Left ventricle myocardium inferior (tissue), 1 donor: ENCODE results near the gene NKD1. TPM values are rescaled to one million over a fixed set of nuclear protein-coding genes. Genes with fewer than 3 reads are reported as not detected.

ENCODE experiments used
- DNase-seq: peaks from one replicate; pipeline ENCODE4 v3.0.0-alpha.2; 2020
- H3K27ac ChIP-seq: fragments of 200-600 bp; replicated peaks from 2 replicates; pipeline ENCODE4 v1.8.0; 2021
- H3K27me3 ChIP-seq: fragments of 200-600 bp; 2 replicates; pipeline ENCODE4 v1.8.0; 2021; ENCODE audit warnings: low read depth
- H3K36me3 ChIP-seq: fragments of 200-600 bp; 2 replicates; pipeline ENCODE4 v1.8.0; 2021
- H3K4me1 ChIP-seq: fragments of 200-600 bp; 2 replicates; pipeline ENCODE4 v1.8.0; 2021
- H3K4me3 ChIP-seq: fragments of 200-600 bp; 2 replicates; pipeline ENCODE4 v1.8.0; 2021; ENCODE audit warnings: mild to moderate bottlenecking, moderate library complexity
- H3K9me3 ChIP-seq: fragments of 200-600 bp; replicated peaks from 2 replicates; pipeline ENCODE4 v1.8.0; 2021
- intact Hi-C: fragments of 100-400 bp; cut with micrococcal nuclease; formaldehyde crosslinking; loops from one replicate; pipeline ENCODE4 v1.11.0; 2022
- total RNA-seq: library from RNA; stranded (reverse); fragmentation: NEBNext Ultra II Directional; extraction: Animal tissue kit (Norgen Biotek cat#: 25700); gene quantifications from one replicate; pipeline ENCODE4 v1.2.1, GENCODE V29; 2021
- TF ChIP-seq, protein P1 (sequence below): fragments of 200-600 bp; IDR thresholded peaks from 2 replicates; pipeline ENCODE4 v1.8.0; 2021; ENCODE audit warnings: antibody characterized with exemption, mild to moderate bottlenecking, borderline replicate concordance
- donor health status: DM: no; HTN: yes; CAD: no; lungs with severe emphysema.

The NKD1 gene
- total RNA-seq, 1 donor from 2014 or later: 1.5 TPM

DNA sequence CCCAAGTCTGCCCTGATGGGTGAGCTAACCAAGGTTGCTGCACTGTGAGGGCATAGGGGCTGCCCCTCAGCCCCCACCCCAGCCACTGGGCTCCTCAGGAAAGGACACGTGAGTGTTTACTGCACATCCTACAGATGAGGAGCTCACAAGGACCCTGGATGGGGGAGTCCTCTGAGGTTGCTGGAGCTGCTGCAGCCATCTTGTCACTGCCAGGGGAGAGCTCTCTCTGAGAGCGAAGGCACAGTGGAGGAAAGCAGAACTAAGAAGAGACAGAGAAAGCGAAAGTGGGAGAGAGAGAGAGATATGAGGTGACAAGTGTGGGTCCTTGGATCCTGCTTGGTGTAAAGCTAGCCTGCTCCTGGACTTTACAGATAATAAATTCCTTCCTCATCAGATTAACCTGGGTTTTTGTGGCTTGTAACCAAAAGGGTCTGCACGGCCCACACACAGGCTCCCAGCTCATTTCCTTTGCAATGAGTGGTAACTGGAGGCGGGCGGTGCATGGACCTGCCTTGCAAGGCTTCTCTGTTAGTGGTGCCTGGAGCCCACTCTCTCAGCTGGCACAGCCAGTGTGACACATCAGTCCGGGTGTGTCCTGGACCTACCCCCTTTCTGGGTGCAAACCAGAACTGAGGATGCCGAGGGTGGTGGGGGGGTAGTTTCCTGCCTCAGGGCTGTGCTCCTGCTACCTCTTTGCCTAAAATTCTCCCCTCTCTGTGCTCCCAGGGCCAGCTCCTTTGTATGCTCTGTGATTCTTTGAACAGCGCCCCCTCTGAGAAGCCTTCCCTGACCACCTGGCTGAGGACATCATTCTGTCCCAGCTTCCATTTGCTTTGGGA lies 118.7 kb downstream of the NKD1 start:
- intact Hi-C loops: loop anchor here (10.0 kb wide), 1 partner anchor 452 kb away; no protein-coding TSS in a partner anchor
- no peak overlapping the region for H3K27ac ChIP-seq
- DNase-seq: no peak
- TF ChIP-seq, protein P1, sequence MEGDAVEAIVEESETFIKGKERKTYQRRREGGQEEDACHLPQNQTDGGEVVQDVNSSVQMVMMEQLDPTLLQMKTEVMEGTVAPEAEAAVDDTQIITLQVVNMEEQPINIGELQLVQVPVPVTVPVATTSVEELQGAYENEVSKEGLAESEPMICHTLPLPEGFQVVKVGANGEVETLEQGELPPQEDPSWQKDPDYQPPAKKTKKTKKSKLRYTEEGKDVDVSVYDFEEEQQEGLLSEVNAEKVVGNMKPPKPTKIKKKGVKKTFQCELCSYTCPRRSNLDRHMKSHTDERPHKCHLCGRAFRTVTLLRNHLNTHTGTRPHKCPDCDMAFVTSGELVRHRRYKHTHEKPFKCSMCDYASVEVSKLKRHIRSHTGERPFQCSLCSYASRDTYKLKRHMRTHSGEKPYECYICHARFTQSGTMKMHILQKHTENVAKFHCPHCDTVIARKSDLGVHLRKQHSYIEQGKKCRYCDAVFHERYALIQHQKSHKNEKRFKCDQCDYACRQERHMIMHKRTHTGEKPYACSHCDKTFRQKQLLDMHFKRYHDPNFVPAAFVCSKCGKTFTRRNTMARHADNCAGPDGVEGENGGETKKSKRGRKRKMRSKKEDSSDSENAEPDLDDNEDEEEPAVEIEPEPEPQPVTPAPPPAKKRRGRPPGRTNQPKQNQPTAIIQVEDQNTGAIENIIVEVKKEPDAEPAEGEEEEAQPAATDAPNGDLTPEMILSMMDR: no peak
- H3K4me3 ChIP-seq: no peak overlapping the region
- H3K27me3 ChIP-seq: no peaks in the 10 kb centered on the region
- peaks cover 9% of the 10 kb centered on the region for H3K9me3 ChIP-seq
- peaks cover 21% of the 10 kb centered on the region for H3K4me1 ChIP-seq
- H3K36me3 ChIP-seq: no peaks in the 10 kb centered on the region

DNA sequence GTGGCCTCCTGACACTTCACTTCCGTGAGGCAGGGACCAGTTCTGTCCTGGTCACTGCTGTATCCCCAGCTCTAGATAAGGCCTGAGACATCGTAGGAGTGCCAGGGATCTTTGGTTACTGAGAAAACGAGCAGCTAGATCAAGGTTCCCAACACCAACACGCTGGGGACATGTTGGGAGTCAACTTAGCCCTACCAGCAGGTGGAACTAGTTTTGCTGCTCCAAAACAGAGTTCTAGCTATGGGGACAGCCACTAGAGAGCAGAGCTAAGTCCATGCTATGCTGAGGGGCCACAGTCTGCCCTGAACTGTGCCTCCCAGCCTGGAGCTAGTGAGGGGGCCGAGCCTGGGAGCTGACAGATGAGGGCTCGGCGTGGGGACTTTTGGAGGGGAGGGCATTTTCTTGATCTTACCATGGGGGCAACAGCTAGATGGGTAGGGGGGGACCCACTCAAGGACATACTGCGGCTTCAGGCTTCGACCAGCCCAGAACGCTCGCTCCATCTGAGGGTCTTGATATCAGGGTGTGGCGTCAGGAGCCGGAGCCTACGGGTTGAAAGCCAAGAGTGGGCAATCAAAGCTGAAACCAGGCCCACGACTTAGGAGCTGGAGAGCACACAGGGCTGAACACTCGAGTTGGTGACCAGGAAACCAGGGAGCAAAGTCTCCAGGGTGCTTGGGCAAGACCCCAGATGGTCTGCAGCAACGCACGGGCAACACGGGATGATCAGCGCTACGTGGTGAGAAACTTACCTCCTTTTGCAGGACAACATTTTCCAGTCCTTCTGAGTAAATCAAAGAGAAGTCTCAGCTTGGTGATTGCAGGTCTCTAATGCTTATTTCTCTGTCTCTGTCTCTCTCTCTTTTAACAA lies 119.5 kb downstream of the NKD1 start:
- Histone ChIP-seq H3K4me1 (peaks cover 21% of the 10 kb centered on the region), H3K36me3 (no peaks in the 10 kb centered on the region), H3K27ac (peak overlapping the region; percentile 38), H3K9me3 (peaks cover 16% of the 10 kb centered on the region), H3K27me3 (peaks cover 3% of the 10 kb centered on the region), H3K4me3 (no peak overlapping the region)
- intact Hi-C loops: loop anchor here (10.0 kb wide), 1 partner anchor 453 kb away; no protein-coding TSS in a partner anchor
- no peak for DNase-seq
- TF ChIP-seq, protein P1: no peak

DNA sequence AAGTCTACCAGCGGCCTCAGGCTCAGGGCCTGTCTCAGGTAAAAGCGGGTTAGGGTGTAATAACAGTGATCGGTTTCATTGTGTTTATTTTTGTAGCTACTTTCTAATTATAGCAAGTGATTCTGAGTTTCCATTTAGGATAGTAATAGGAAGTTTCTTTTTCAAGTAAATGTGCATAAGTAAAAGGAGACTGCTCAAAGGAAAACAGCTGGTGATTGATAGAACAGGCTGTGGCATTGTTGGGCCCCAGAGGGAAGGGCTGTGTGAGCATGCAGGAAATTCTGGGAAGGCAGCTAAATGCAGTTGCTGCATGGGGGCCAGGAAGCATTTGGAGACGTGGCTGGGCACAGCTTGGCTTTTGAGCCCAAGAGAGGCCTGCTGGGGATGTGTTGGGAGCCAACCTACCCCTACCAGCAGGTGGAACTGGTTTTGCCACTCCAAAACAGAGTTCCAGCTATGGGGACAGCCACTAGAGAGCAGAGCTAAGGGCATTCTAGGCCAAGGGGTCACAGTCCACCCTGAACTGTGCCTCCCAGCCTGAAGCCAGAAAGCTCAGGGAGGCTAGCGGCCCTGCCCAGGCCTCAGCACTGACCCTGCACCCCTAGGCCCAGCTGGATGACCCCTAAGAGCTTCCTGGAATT lies 120.3 kb downstream of the NKD1 start:
- intact Hi-C loops: loop anchor here (10.0 kb wide), 1 partner anchor 454 kb away; no protein-coding TSS in a partner anchor

DNA sequence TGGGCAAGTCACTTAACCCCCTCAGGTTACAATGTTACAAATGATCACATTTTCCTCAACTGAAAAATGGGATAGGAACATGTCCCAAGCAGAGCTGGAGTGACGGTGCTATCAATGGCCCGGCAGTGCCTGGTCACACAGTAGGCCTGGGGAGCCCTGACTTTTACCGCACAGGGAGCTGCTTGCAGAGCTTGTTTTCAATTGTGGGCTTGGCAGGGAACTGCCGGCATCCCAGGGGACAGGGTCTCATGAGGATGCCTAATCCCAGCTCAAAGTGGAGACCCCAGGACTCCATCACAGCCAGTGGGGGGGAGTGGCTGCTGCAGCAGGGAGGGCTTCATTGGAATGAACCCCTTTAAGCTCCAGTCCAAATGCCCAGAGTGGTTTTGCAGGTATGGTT lies 121.5 kb downstream of the NKD1 start:
- no peak for DNase-seq
- TF ChIP-seq, protein P1: no peak
- Histone ChIP-seq H3K9me3 (peaks cover 34% of the 10 kb centered on the region), H3K27me3 (peaks cover 23% of the 10 kb centered on the region), H3K4me1 (peaks cover 21% of the 10 kb centered on the region), H3K4me3 (no peak overlapping the region), H3K36me3 (peaks cover 7% of the 10 kb centered on the region), H3K27ac (no peak overlapping the region)
- intact Hi-C loops: loop anchor here (10.0 kb wide), 1 partner anchor 455 kb away; no protein-coding TSS in a partner anchor

More for the DNA sequence above, 120.3 kb downstream of the NKD1 start:
- H3K36me3 ChIP-seq: peaks cover 4% of the 10 kb centered on the region
- peak overlapping the region; percentile 38 for H3K27ac ChIP-seq
- no peak overlapping the region for H3K4me3 ChIP-seq
- DNase-seq: no peak
- TF ChIP-seq, protein P1: no peak
- peaks cover 24% of the 10 kb centered on the region for H3K9me3 ChIP-seq
- peaks cover 21% of the 10 kb centered on the region for H3K4me1 ChIP-seq
- peaks cover 10% of the 10 kb centered on the region for H3K27me3 ChIP-seq

DNA sequence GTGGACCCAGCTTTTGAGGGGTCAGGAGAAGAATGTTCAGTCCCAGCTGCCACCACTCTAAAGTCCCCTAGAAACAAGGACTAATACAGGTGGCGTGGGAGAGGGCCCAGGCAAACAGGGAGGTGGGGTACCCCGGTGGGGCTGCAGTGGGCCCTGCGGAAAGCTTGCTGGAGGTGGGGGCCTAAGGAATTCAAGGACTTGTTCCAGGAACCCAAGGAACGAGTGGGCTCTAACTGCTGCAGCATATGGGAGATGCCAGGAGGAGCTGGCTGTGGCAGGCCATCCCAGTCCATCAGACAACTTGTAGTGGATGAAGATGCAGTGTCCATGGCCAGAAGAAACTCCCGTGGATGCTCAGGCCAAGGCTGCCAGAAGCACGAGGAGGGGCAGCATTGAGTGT lies 122.3 kb downstream of the NKD1 start:
- intact Hi-C loops: no loop called here
- H3K9me3 ChIP-seq: peaks cover 34% of the 10 kb centered on the region

More for the DNA sequence above, 122.3 kb downstream of the NKD1 start:
- Histone ChIP-seq H3K36me3 (peaks cover 7% of the 10 kb centered on the region), H3K4me1 (peaks cover 16% of the 10 kb centered on the region), H3K4me3 (no peak overlapping the region), H3K27ac (no peak overlapping the region), H3K27me3 (peaks cover 30% of the 10 kb centered on the region)
- DNase-seq: no peak
- TF ChIP-seq, protein P1: no peak
